Left renal cortex interstitium (tissue), 4 donors: ENCODE data around the gene SPATA21. TPM values are rescaled to one million over a fixed set of nuclear protein-coding genes. Genes with fewer than 3 reads are reported as not detected.
A peak's percentile ranks its signal among the peaks of the same experiment; 100 is the strongest.
"Not testable (repeated sequence)": the region's sequence is repeated elsewhere in the genome, so short reads cannot be mapped to it uniquely, and the experiment has no call there.

Experiments used
- DNase-seq, 4 donors: peaks; one replicate each; pipeline ENCODE4 v3.0.0-alpha.2; 2013; ENCODE audit warnings: low read depth in 4 of 4, low spot score in 2 of 4, missing footprints in 1 of 4
- polyA plus RNA-seq, 4 donors: library from polyadenylated mRNA; unstranded; fragments of 120-200 nt; gene quantifications; one replicate each; pipeline ENCODE4 v1.2.1, GENCODE V29; 2013; ENCODE audit not compliant: insufficient read length in 4 of 4

Gene SPATA21, protein sequence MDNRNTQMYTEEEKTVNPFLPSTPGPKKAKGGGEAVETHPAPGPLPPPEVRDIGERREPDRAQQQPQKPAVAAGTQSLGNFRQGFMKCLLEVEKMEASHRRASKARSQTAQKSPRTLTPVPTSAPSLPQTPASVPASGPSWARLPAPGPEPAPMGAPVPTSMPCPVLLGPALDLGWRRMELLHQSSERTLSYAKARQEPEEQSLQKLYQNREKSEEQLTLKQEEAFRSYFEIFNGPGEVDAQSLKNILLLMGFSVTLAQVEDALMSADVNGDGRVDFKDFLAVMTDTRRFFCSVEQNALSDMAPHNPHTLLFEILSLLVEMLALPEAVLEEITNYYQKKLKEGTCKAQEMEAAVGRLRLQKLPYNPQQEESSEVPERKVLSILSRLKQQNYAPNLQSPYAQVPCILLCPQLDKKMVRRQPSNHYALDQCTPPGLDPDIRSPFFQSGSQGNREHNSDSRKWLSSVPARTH
- polyA plus RNA-seq = under 1 TPM in 2 of 4 donors, not detected in 2; 0.21 to 0.25 TPM

DNA sequence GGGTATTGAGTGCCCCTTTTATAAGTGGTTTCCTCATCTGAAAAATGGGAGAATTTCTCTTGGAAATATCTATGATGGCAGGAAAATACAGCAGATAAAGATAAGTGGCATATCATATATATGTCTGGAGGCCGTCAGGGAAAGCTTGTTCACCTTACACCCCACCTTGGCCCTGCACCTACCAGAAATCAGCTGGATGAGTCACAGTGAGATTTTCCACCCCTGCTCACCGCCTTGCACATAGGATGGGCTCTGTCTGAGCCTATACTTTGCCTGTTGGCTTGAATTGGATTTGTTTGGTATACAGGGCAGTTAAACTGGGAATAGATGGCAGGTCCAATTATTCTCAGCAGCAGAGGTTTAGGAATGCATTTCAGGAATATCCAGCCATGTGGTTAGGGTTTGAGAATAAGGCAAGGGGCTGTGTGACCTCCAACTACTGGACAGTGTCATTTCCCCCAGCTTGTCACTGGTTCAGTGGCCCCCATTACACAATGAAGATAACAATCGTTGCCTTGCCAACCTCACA is at the start of gene SPATA21:
SPATA21 (minus strand) TSS at position 479 of the 529 bp plus-strand sequence. CDS start 6,053 bp downstream, outside the sequence.
- no peak for DNase-seq

- DNase-seq = not testable (repeated sequence)
Observed at GRCh38 chr1:16487011-16487410, 49.8 kb upstream of the SPATA21 start.

DNA sequence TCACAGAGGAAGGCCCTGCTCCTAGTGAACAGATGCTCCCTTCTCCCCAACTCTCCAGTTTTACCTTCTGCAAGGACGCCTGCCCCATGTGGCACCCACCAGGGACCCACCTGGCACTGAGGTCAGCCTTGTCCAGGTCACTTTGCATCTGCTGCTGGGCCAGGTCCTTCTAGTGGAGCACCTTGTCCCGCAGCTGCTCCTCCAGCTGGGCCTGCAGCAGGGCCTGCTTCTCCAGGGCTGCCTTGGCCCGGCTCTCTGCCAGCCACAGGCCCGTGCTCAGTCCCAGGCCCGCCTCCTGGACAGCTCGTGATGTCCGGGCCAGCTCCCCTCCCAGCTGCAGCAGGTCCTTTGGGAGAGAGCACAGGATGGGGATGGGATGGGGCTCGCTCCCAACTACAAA is 49.1 kb upstream of the SPATA21 start:
- not testable (repeated sequence) for DNase-seq

DNA sequence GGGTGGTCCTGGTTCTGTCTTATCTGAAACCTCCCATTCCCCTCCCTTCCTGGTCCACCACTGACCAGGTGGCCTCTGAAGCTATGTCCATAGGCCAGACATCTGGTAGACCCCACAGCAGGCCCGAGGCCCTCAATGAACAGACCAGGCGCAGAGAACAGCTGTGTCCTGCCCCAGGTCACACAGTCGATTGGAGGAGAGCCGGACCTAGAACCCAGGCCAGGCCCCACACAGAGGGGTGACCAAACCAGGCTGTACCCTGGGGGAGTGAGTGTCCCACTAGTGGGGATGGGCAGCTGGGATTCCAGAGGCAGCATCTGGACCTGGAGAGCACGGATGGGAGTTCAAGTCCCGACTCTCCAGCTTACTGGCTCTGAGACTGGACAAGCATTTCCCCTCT is 47.7 kb upstream of the SPATA21 start:
- no peak for DNase-seq

- no peak for DNase-seq
Observed at GRCh38 chr1:16484501-16484835, 47.2 kb upstream of the SPATA21 start.

DNA sequence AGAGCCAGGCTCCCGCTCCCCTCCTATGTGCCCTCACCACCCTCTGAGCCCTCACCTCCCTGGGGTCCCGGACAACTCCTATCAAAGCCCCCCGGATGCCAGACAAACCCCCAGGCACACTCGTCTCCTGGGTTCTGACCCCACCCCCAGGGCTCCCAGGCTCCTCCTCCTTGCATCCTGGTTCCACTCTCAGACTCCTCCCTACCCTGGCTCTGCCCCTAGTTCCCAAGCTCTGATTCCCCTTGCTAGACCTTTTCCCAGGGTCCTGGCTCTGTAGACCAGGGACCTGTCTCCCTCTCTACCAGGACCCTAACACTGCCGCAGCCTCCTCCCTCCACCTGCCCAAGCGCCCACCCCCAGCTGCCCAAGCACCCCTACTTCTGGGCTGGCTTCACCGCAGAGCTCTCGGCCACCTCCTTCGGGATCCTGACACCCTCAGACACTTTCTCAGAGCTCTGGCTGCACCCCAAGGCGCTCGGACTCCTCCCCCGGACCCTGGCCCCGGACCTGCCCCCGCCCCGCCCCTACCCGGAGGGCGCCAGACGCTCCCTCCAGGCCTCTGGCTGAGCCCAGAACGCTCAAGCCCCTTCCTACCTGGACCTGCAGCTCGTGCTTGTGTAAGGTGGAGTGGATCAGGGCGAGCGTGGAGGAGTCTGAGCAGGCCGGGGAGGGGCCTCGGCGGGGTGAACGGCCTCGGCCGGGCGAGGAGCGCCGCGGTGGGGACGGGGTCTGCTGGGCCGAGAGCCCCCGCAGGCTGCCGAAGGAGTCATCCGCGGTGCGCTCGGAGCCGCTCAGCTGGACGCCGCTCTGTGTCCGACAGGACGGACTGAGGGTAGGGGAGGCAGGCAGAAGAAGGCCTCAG is 46.6 kb upstream of the SPATA21 start:
- not testable (repeated sequence) for DNase-seq

DNA sequence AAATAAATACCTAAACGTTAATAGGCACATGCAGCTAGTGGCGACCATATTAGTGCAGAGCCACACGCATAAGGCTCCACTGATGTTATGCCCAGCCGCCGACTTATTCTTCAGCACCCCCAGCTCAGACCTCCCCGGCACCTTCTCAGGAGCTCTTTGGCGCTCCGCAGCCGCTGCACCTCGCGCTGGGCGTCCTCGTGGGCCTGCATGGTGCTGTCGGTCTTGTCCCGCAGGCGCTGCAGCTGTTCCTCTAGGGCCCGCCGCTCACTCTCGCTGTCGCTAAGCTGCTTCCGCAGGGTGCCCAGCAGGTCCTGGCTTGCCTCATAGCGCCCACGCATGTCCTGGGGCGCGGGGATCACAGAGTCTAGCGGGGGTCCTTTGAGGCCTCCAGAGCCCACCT is 45.9 kb upstream of the SPATA21 start:
- DNase-seq = not testable (repeated sequence)

DNA sequence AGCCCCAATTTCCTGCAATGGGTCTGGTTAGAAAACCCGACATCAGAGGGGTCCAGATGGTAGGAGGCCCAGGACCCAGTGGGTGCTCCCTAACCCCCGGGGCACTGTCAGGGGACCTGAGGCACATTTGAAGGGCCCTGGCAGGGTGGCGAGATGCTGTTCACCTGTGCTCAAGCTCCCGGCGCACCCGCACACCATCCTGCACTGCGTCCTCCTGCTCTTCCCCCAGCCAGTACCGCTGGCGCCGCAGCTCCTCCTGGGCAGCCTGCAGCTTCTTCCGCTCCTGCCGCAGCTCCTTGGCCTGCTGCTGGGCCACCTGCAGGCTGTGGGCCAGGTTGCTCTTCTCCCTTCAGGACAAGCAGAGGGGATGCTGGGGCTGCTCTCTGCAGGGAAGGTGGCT is 40.9 kb upstream of the SPATA21 start:
- no peak for DNase-seq

GRCh38 chr1:16475771-16476770 is 38.8 kb upstream of the SPATA21 start:
- not testable (repeated sequence) for DNase-seq

DNA sequence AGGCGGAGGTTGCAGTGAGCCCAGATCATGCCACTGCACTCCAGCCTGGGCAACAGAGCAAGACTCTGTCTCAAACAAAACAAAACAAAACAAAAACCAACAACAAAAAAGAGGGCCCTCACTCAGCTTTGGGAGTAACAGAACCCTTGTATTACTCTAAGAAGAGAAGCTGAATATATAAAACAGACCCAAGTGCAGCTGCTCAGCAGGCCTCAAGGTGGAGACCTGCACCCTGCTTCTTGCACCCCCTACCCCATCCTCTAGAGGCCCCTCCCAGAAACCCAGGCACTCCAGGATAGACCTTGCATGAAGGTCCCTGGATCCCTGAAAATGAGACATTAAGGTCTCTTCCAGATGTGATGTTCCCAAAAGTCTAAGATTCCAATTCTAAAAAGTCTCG is 37.7 kb upstream of the SPATA21 start:
- DNase-seq = not testable (repeated sequence)

DNA sequence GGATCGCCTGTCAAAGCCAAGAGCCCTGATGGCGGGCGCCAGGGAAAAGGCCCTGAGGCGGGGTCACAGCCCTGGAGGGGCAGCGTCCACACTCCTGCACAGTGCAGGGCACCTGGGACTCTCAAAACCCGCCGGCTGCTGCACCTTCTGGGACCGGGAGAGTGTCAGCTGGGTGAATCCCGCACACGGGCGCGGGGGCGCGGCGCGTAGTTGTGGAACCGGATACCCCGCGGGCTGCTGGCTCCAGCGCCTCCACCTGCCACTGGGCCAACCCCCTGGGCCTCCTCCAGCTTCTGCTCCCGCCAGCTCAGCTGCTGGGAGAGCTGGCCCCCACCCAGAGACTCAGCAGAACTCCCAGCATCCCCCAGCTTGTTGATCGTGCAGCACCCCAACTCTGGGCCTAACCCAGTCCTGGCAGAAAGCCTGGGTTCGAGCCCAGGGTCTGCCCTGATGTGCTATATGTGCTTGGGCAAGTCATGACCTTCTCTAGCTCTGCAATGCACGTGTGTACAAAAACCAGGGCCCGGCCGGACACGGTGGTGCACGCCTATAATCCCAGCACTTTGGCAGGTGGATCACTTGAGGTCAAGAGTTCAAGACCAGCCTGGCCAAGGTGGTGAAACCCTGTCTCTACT is 37.1 kb upstream of the SPATA21 start:
- peak in 1 of 4 donors; percentile 10 for DNase-seq

DNA sequence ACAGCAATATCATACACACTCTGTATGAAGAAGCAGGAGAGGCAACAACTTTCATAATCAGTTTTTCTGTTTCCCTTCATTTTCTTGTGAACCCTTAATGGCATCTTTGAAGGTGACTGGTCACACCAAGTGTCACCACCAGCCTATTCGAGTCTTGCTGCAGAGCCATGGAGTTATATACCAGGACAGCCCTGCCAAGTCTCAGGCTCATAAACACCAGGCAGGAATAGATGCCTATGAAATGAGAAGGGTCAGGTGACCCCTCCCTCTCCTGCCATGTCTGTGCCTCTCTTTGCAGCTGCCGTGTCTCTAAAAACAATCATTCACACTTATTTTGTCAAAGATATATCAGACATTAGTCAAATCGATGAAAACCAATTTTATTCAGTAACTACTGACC is 31.3 kb upstream of the SPATA21 start:
- no peak for DNase-seq

GRCh38 chr1:16464917-16465625 is 27.8 kb upstream of the SPATA21 start:
- no peak for DNase-seq

DNA sequence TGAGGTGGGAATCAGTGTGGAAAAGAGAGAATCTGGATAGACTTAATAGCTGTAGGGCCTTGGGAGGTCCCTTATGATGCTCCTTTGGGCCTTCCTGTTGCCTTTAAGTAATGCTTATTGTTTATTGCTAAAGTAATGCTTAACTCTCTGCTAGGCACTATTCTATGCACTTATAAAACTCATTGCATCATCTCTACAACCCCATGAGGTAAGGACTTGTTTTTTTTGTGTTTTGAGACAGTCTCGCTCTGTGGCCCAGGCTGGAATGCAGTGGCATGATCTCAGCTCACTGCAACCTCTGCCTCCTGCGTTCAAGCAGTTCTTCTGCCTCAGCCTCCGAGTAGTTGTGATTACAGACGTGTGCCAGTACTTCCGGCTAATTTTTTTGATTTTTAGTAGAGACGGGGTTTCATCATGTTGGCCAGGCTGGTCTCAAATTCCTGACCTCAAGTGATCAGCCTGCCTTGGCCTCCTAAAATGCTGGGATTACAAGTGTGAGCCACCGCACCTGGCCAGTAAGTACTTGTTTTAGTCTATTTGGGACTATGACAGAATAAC is 25.6 kb upstream of the SPATA21 start:
- DNase-seq = no peak

GRCh38 chr1:16461681-16462080 is 24.5 kb upstream of the SPATA21 start:
- DNase-seq = no peak

- DNase-seq = no peak
Observed at GRCh38 chr1:16459352-16459925, 22.2 kb upstream of the SPATA21 start.

DNA sequence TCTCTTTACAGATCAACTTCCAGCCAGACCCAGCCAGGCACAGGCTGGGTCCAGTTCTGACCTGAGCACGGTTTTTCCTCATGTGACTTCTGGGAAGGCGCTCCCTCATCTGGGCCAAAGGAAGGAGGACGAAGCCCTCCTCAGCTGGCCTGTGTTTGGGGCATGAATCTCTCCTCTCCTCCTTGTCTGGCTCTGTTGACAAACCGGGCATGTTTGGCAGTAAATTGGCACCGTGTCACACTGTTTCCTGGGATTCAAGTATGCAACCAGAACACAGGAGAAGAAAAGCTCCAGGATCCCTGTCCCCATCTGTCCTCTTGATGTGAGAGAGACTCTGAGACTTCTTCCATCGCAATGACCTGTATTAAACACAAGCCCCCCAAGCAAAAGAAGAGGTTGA is 21.6 kb upstream of the SPATA21 start:
- DNase-seq = no peak

DNA sequence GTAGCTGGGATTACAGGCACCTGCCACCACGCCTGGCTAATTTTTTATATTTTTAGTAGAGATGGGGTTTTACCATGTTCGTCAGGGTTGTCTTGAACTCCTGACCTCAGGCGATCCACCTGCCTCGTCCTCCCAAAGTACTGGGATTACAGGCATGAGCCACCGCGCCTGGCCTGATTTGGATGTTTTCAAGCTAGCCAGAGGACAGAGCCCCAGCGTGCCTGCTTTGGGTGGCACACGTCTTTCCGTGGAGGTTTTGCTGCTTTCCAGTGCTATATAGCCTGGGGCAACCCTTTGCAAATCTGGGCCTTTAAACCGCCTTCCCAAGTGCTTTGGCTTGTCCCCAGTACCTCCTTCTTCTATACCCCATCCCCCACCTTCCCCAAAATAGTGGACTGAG is 18.9 kb upstream of the SPATA21 start:
- DNase-seq = not testable (repeated sequence)
